Endothelial cell of umbilical vein (primary cell): ENCODE measurements around the gene ENTPD7. TPM values are rescaled to one million over a fixed set of nuclear protein-coding genes. Genes with fewer than 3 reads are reported as not detected.
A peak's percentile ranks its signal among the peaks of the same experiment; 100 is the strongest.

Experiments
- BruUV-seq: library from RNA; stranded (reverse); fragments of 400-500 nt; replicated peaks from 2 replicates; lab custom pipeline; 2021; lab: Mats Ljungman, UMichigan
- CTCF ChIA-PET: fragments of 300-600, 350-600 bp; sonication (Branson Sonifier 250); formaldehyde crosslinking; loops from one replicate; lab custom pipeline; 2021; ENCODE audit warnings: antibody characterized with exemption, inconsistent platforms; lab: Charles Lee
- POLR2A ChIA-PET: fragments of 300-600, 350-600 bp; sonication (Branson Sonifier 250); formaldehyde crosslinking; loops from one replicate; lab custom pipeline; 2021; ENCODE audit warnings: antibody characterized with exemption, inconsistent platforms; lab: Charles Lee
- DNase-seq: peaks from one replicate; pipeline ENCODE4 v3.0.0-alpha.2; 2011; ENCODE audit warnings: low read depth, low spot score
- FAIRE-seq: peaks from 2 replicates; lab custom pipeline; 2011; peaks lifted over from hg19 to GRCh38; lab: Jason Lieb, UNC
- H2AFZ ChIP-seq: 2 replicates; pipeline ENCODE4 v1.6.0; 2012; ENCODE audit warnings: low read depth, low read length, control low read depth, inconsistent platforms
- H3K27ac ChIP-seq: 2 replicates; pipeline ENCODE4 v1.5.1; 2011; ENCODE audit warnings: low read depth, mild to moderate bottlenecking, control low read depth, low read length, moderate library complexity; ENCODE audit not compliant: insufficient read depth
- H3K27me3 ChIP-seq, 2 experiments: 2 replicates each; pipeline versions ENCODE4 v1.6.0 to v1.6.1; 2011; ENCODE audit warnings: low read length in 2 of 2, mixed read lengths in 1 of 2; ENCODE audit not compliant: control insufficient read depth in 2 of 2, insufficient read depth in 2 of 2
- H3K36me3 ChIP-seq, 2 experiments: 2 replicates in 1 of 2; 3 replicates in 1 of 2; pipeline ENCODE4 v1.5.1; 2011; ENCODE audit warnings: low read length in 2 of 2, mild to moderate bottlenecking in 1 of 2, moderate library complexity in 1 of 2; ENCODE audit not compliant: control insufficient read depth in 2 of 2, insufficient read depth in 2 of 2; ENCODE audit errors: extremely low read depth in 1 of 2
- H3K4me1 ChIP-seq: 3 replicates; pipeline ENCODE4 v1.5.1; 2011; ENCODE audit warnings: mild to moderate bottlenecking, low read length; ENCODE audit not compliant: control insufficient read depth, insufficient read depth; ENCODE audit errors: extremely low read depth
- H3K4me2 ChIP-seq: 2 replicates; pipeline ENCODE4 v1.6.1; 2011; ENCODE audit warnings: low read length, control low read depth, mixed read lengths; ENCODE audit not compliant: insufficient read depth
- H3K4me3 ChIP-seq, 3 experiments: fragments of 200-600 bp in 1 of 3; sonication (generic), shearing (Covaris generic) in 1 of 3; replicated peaks in 1 of 3; 2 replicates each; pipeline ENCODE4 v1.5.1; 2011 to 2016; ENCODE audit warnings: control low read depth in 3 of 3, low read length in 3 of 3, mild to moderate bottlenecking in 2 of 3, inconsistent platforms in 1 of 3, low read depth in 1 of 3, moderate library complexity in 1 of 3; ENCODE audit not compliant: insufficient read depth in 1 of 3
- H3K79me2 ChIP-seq: 2 replicates; pipeline ENCODE4 v1.6.0; 2012; ENCODE audit warnings: low read length, inconsistent platforms; ENCODE audit not compliant: control insufficient read depth, insufficient read depth
- H3K9ac ChIP-seq: replicated peaks from 2 replicates; pipeline ENCODE3; 2011; ENCODE audit warnings: low read length, control low read depth; ENCODE audit not compliant: insufficient read depth; ENCODE audit errors: extremely low read depth
- H3K9me1 ChIP-seq: replicated peaks from 3 replicates; pipeline ENCODE4 v1.6.0; 2011; ENCODE audit warnings: mild to moderate bottlenecking, low read length; ENCODE audit not compliant: control insufficient read depth, insufficient read depth; ENCODE audit errors: extremely low read depth
- H3K9me3 ChIP-seq: replicated peaks from 2 replicates; pipeline ENCODE4 v1.5.1; 2012; ENCODE audit warnings: low read length, inconsistent platforms; ENCODE audit not compliant: control insufficient read depth, insufficient read depth
- H4K20me1 ChIP-seq: replicated peaks from 2 replicates; pipeline ENCODE3; 2011; ENCODE audit warnings: mild to moderate bottlenecking, low read length; ENCODE audit not compliant: control insufficient read depth, insufficient read depth; ENCODE audit errors: extremely low read depth
- EZH2 ChIP-seq: IDR thresholded peaks from 2 replicates; pipeline ENCODE4 v1.6.1; 2012; ENCODE audit warnings: borderline replicate concordance, low read depth, mild to moderate bottlenecking, moderate library complexity, low read length, inconsistent platforms; ENCODE audit not compliant: severe bottlenecking
- FOS ChIP-seq: IDR thresholded peaks from 2 replicates; pipeline ENCODE4 v1.6.1; 2011; ENCODE audit warnings: mild to moderate bottlenecking, low read length, moderate library complexity, borderline replicate concordance; ENCODE audit not compliant: insufficient read depth
- GATA2 ChIP-seq: IDR thresholded peaks from 2 replicates; pipeline ENCODE4 v1.7.0; 2011; ENCODE audit warnings: low read depth, mild to moderate bottlenecking, moderate library complexity, mixed read lengths, low read length; ENCODE audit not compliant: insufficient read length, insufficient read depth
- JUN ChIP-seq: IDR thresholded peaks from 2 replicates; pipeline ENCODE4 v1.6.1; 2011; ENCODE audit warnings: borderline replicate concordance, low read depth; ENCODE audit not compliant: insufficient read length, insufficient read depth
- MYC ChIP-seq: IDR thresholded peaks from one replicate; pipeline ENCODE4 v1.6.1; 2011; ENCODE audit warnings: mild to moderate bottlenecking, low read depth, low read length
- POLR2A ChIP-seq: IDR thresholded peaks from 2 replicates; pipeline ENCODE4 v1.6.1; 2012; ENCODE audit warnings: low read depth, mild to moderate bottlenecking, control low read depth, low read length
- dilution Hi-C: fragments of 300-500 bp; cut with MboI; formaldehyde crosslinking; loops from one replicate; pipeline ENCODE4 v1.15.0; 2019; ENCODE audit warnings: low sequenced_read_pairs; ENCODE audit not compliant: extremely low pct_ligation_motif_present
- intact Hi-C: fragments of 100-400 bp; cut with micrococcal nuclease; formaldehyde crosslinking; loops from one replicate; pipeline ENCODE4 v1.10.0; 2022
- polyA plus RNA-seq, 4 experiments: library from polyadenylated mRNA; depleted of rRNA in 3 of 4; stranded (reverse) in 3 of 4; unstranded in 1 of 4; fragments of >200 nt; gene quantifications; 2 replicates each; pipeline versions ENCODE4 v1.2.1 to v1.2.3, GENCODE V29; 2011 to 2012; ENCODE audit warnings: missing spikeins in 1 of 4
- total RNA-seq: library from RNA; stranded (reverse); gene quantifications from 2 replicates; pipeline ENCODE4 v1.2.3, GENCODE V29; 2021
- TF ChIP-seq, protein P1 (sequence below): IDR thresholded peaks from 2 replicates; pipeline ENCODE4 v1.6.1; 2011; ENCODE audit not compliant: insufficient read depth, insufficient read length
- TF ChIP-seq, protein P2 (sequence below), 2 donors: IDR thresholded peaks; 1 replicate in 1 of 2; 2 replicates in 1 of 2; pipeline ENCODE4 v1.5.1; 2011; ENCODE audit warnings: low read length in 2 of 2, mild to moderate bottlenecking in 2 of 2, moderate library complexity in 2 of 2, control low read depth in 1 of 2, inconsistent platforms in 1 of 2, low read depth in 1 of 2; ENCODE audit not compliant: insufficient read depth in 1 of 2; ENCODE audit errors: extremely low read depth in 1 of 2

The ENTPD7 gene
- total and polyA plus RNA-seq, 2 donors (not counting 3 experiments of a cell fraction or from before 2014, with no cell fraction given) = 10.1 to 20.6 TPM

DNA sequence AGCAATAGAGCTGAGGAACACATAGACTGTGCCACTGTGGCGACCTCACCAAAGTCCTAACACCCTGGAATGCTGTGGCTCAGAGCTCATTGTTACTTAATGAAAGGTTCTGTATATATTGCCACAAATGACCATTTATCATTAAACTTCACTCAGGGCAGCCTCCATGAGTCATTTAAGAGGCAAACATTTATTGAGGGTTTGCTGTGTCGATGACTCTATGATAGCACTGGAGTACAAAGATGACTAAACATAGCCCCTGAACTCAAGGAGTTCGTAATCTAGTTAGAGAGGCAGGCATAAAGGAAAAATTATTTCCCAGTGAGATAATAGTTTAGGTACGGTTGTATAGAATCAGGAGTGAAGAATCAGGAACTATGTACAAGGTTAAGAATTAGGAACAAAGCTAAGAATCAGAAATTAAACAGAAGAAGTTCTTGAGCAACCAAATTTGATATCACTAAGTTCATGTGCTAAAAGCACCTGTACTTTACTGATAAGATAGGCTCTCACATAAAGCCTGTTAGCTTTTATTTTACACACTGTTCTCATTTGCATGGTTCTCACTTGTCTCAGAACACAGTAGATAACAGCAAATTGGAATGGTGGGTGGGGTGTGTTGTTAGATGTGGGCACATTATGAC lies 7.9 kb downstream of the ENTPD7 start:
- no peak overlapping the region for H3K4me2 ChIP-seq
- no peak overlapping the region for H3K9ac ChIP-seq
- no peaks in the 10 kb centered on the region for H3K9me1 ChIP-seq
- H4K20me1 ChIP-seq = no peaks in the 10 kb centered on the region
- BruUV-seq = no TSS peak
- no peak overlapping the region for H3K4me3 ChIP-seq
- FAIRE-seq (peak; percentile 79), DNase-seq (peak; percentile 60)
- POLR2A ChIA-PET = no interaction called here
- TF ChIP-seq JUN = peak; percentile 39
- TF ChIP-seq, protein P1, sequence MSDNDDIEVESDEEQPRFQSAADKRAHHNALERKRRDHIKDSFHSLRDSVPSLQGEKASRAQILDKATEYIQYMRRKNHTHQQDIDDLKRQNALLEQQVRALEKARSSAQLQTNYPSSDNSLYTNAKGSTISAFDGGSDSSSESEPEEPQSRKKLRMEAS = no peak
- TF ChIP-seq GATA2 = peak; percentile 60
- TF ChIP-seq MYC = no peak
- peak; percentile 22 for TF ChIP-seq POLR2A
- TF ChIP-seq, protein P2, sequence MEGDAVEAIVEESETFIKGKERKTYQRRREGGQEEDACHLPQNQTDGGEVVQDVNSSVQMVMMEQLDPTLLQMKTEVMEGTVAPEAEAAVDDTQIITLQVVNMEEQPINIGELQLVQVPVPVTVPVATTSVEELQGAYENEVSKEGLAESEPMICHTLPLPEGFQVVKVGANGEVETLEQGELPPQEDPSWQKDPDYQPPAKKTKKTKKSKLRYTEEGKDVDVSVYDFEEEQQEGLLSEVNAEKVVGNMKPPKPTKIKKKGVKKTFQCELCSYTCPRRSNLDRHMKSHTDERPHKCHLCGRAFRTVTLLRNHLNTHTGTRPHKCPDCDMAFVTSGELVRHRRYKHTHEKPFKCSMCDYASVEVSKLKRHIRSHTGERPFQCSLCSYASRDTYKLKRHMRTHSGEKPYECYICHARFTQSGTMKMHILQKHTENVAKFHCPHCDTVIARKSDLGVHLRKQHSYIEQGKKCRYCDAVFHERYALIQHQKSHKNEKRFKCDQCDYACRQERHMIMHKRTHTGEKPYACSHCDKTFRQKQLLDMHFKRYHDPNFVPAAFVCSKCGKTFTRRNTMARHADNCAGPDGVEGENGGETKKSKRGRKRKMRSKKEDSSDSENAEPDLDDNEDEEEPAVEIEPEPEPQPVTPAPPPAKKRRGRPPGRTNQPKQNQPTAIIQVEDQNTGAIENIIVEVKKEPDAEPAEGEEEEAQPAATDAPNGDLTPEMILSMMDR (IDR thresholded peaks at IDR 0.05; ENCODE audit: extremely low read depth in 1 of 2, insufficient read depth in 1 of 2, low read depth in 1 of 2, low read length in 2 of 2) = no peak
- no peak for TF ChIP-seq EZH2
- peak; percentile 77 for TF ChIP-seq FOS
- dilution Hi-C loops = no loop called here
- intact Hi-C loops = no loop called here
- H2AFZ ChIP-seq = no peak overlapping the region
- peaks cover 2% of the 10 kb centered on the region for H3K79me2 ChIP-seq
- CTCF ChIA-PET = interaction anchor here (0.9 to 2.3 kb wide), 4 partner anchors 12 to 231 kb away, joined by 3 to 6 read pairs (median 3); no protein-coding TSS in a partner anchor
- peaks cover 3 to 6% of the 10 kb centered on the region in 2 experiments for H3K36me3 ChIP-seq
- peak overlapping the region; percentile 50 for H3K27ac ChIP-seq
- no peaks in the 10 kb centered on the region for H3K9me3 ChIP-seq
- H3K27me3 ChIP-seq = no peaks in the 10 kb centered on the region
- peaks cover 10% of the 10 kb centered on the region for H3K4me1 ChIP-seq
